MM.1S (cell line): ENCODE measurements around the gene PRG3.
"Not testable (repeated sequence)": the region's sequence is repeated elsewhere in the genome, so short reads cannot be mapped to it uniquely, and the experiment has no call there.

Source experiments
- DNase-seq: peaks from one replicate; pipeline ENCODE4 v3.0.0-alpha.2; 2015
- H2AFZ ChIP-seq: fragments of 300-600 bp; sonication (generic); 2 replicates; pipeline ENCODE4 v1.6.0; 2016; ENCODE audit warnings: antibody characterized with exemption, low read length
- H3F3A ChIP-seq: fragments of 300-600 bp; sonication (generic); 2 replicates; pipeline ENCODE4 v1.6.1; 2016; ENCODE audit warnings: mild to moderate bottlenecking, antibody characterized with exemption, low read length, moderate library complexity, mixed read lengths; ENCODE audit not compliant: insufficient read depth
- H3K27ac ChIP-seq: fragments of 300-600 bp; sonication (generic); 2 replicates; pipeline ENCODE4 v1.5.1; 2016; ENCODE audit warnings: mild to moderate bottlenecking, low read length
- H3K27me3 ChIP-seq: fragments of 300-600 bp; sonication (generic); replicated peaks from 2 replicates; pipeline ENCODE4 v1.6.0; 2016; ENCODE audit warnings: low read length; ENCODE audit not compliant: insufficient read depth
- H3K36me3 ChIP-seq: fragments of 300-600 bp; sonication (generic); replicated peaks from 2 replicates; pipeline ENCODE4 v1.6.1; 2016; ENCODE audit warnings: mild to moderate bottlenecking, low read length, mixed read lengths; ENCODE audit not compliant: insufficient read depth
- H3K4me1 ChIP-seq: fragments of 300-600 bp; sonication (generic); 2 replicates; pipeline ENCODE4 v1.6.1; 2016; ENCODE audit warnings: low read length, mixed read lengths
- H3K4me2 ChIP-seq: fragments of 300-600 bp; sonication (generic); 2 replicates; pipeline ENCODE4 v1.6.0; 2016; ENCODE audit warnings: low read depth, low read length
- H3K4me3 ChIP-seq: fragments of 300-600 bp; sonication (generic); 2 replicates; pipeline ENCODE4 v1.5.1; 2016; ENCODE audit warnings: low read length, mixed read lengths
- H3K79me2 ChIP-seq: fragments of 300-600 bp; sonication (generic); 2 replicates; pipeline ENCODE4 v1.6.1; 2016; ENCODE audit warnings: mixed run types, low read length, mixed read lengths
- H3K9ac ChIP-seq: fragments of 300-600 bp; sonication (generic); 2 replicates; pipeline ENCODE4 v1.6.1; 2016; ENCODE audit warnings: low read length, mixed read lengths
- H3K9me2 ChIP-seq: fragments of 300-600 bp; sonication (generic); replicated peaks from 2 replicates; pipeline ENCODE4 v1.6.1; 2016; ENCODE audit warnings: mild to moderate bottlenecking, low read length, mixed read lengths; ENCODE audit not compliant: insufficient read depth
- H3K9me3 ChIP-seq: fragments of 300-600 bp; sonication (generic); replicated peaks from 2 replicates; pipeline ENCODE4 v1.6.1; 2016; ENCODE audit warnings: mild to moderate bottlenecking, low read length, mixed read lengths; ENCODE audit not compliant: insufficient read depth
- H4K20me1 ChIP-seq: fragments of 300-600 bp; sonication (generic); 2 replicates; pipeline ENCODE4 v1.6.1; 2016; ENCODE audit warnings: mild to moderate bottlenecking, low read length, moderate library complexity, mixed read lengths; ENCODE audit not compliant: insufficient read depth
- CTCF ChIP-seq: fragments of 300-600 bp; sonication (generic); IDR thresholded peaks from 2 replicates; pipeline ENCODE4 v1.5.1; 2016; ENCODE audit warnings: antibody characterized with exemption, low read length, mixed read lengths
- EZH2 ChIP-seq: fragments of 300-600 bp; sonication (generic); optimal IDR thresholded peaks from 2 replicates; pipeline ENCODE3; 2017; ENCODE audit warnings: low read depth, mild to moderate bottlenecking, antibody characterized with exemption, low read length, mixed read lengths
- EZH2phosphoT487 ChIP-seq: fragments of 300-600 bp; sonication (generic); IDR thresholded peaks from 2 replicates; pipeline ENCODE4 v1.6.1; 2018; ENCODE audit warnings: antibody characterized with exemption, low read length

Gene PRG3

GRCh38 chr11:57339328-57339727 lies 41.6 kb downstream of the PRG3 start:
- H4K20me1 ChIP-seq, result no peaks in the 10 kb centered on the region
- H3K79me2 ChIP-seq, result peaks cover 18% of the 10 kb centered on the region
- TF ChIP-seq EZH2phosphoT487, result no peak
- no peak for TF ChIP-seq CTCF
- TF ChIP-seq EZH2, result no peak
- no peak overlapping the region for H3K4me2 ChIP-seq
- H3K4me1 ChIP-seq, result peaks cover 8% of the 10 kb centered on the region
- no peaks in the 10 kb centered on the region for H3K9me2 ChIP-seq
- no peak overlapping the region for H3K4me3 ChIP-seq
- H2AFZ ChIP-seq, result no peak overlapping the region
- H3K36me3 ChIP-seq, result no peaks in the 10 kb centered on the region
- H3F3A ChIP-seq, result no peaks in the 10 kb centered on the region
- H3K27ac ChIP-seq, result no peak overlapping the region
- no peak overlapping the region for H3K9ac ChIP-seq
- no peaks in the 10 kb centered on the region for H3K9me3 ChIP-seq
- DNase-seq, result no peak
- H3K27me3 ChIP-seq, result 0 out of 2 replicates have a peak, but pooled peaks cover 3% of the 10 kb centered on the region

- no peaks in the 10 kb centered on the region for H4K20me1 ChIP-seq
- DNase-seq, result no peak
- peaks cover 30% of the 10 kb centered on the region for H3K79me2 ChIP-seq
- H3K4me3 ChIP-seq, result no peak within 1 kb of the TSS
- no peak within 1 kb of the TSS for H3K27ac ChIP-seq
- H3K27me3 ChIP-seq, result 0 out of 2 replicates have a peak, but pooled peaks cover 3% of the 10 kb centered on the region
- peaks cover 13% of the 10 kb centered on the region for H3K4me1 ChIP-seq
- no peaks in the 10 kb centered on the region for H3K9me2 ChIP-seq
- no peak within 1 kb of the TSS for H3K4me2 ChIP-seq
- H3K9ac ChIP-seq, result no peak within 1 kb of the TSS
- H3F3A ChIP-seq, result no peaks in the 10 kb centered on the region
- no peaks in the 10 kb centered on the region for H3K9me3 ChIP-seq
- TF ChIP-seq EZH2phosphoT487 (no peak), CTCF (no peak), EZH2 (no peak)
- peaks cover 3% of the 10 kb centered on the region; the same call in 1 of the 2 replicates for H3K36me3 ChIP-seq
- H2AFZ ChIP-seq, result no peak within 1 kb of the TSS
Observed at GRCh38 chr11:57338142-57338541, 42.8 kb downstream of the PRG3 start, which contains the start of gene P2RX3. P2RX3 (plus strand) TSS chr11:57338352; CDS start chr11:57338551, 199 bp downstream.

GRCh38 chr11:57336856-57337255 lies 44.1 kb downstream of the PRG3 start:
- H3F3A ChIP-seq, H3K9me3 ChIP-seq, H3K9me2 ChIP-seq, H3K4me2 ChIP-seq, H3K27ac ChIP-seq, H3K27me3 ChIP-seq, H4K20me1 ChIP-seq, DNase-seq, H3K4me3 ChIP-seq, H3K9ac ChIP-seq: not testable (repeated sequence)
- 0 out of 2 replicates have a peak overlapping the region, but pooled peaks have one; percentile 93 for H2AFZ ChIP-seq
- H3K79me2 ChIP-seq, result peaks cover 42% of the 10 kb centered on the region
- H3K36me3 ChIP-seq, result peaks cover 10% of the 10 kb centered on the region; the same call in 1 of the 2 replicates
- peaks cover 13% of the 10 kb centered on the region for H3K4me1 ChIP-seq

GRCh38 chr11:57336111-57336666 lies 44.8 kb downstream of the PRG3 start:
- no peaks in the 10 kb centered on the region for H3K9me2 ChIP-seq
- H3K9me3 ChIP-seq, result no peaks in the 10 kb centered on the region
- H3K4me3 ChIP-seq, result peak overlapping the region; percentile 75
- peaks cover 12% of the 10 kb centered on the region; the same call in 1 of the 2 replicates for H3K36me3 ChIP-seq
- no peak overlapping the region for H3K27ac ChIP-seq
- DNase-seq, result no peak
- H3K4me2 ChIP-seq, result peak overlapping the region; percentile 80
- TF ChIP-seq EZH2 (no peak), CTCF (no peak), EZH2phosphoT487 (no peak)
- H2AFZ ChIP-seq, result peak overlapping the region; percentile 93
- peak overlapping the region; percentile 95 for H3K9ac ChIP-seq
- peaks cover 13% of the 10 kb centered on the region for H3K4me1 ChIP-seq
- H4K20me1 ChIP-seq, result no peaks in the 10 kb centered on the region
- no peaks in the 10 kb centered on the region for H3F3A ChIP-seq
- H3K27me3 ChIP-seq, result 0 out of 2 replicates have a peak, but pooled peaks cover 3% of the 10 kb centered on the region
- H3K79me2 ChIP-seq, result peaks cover 49% of the 10 kb centered on the region
